OCI-LY7 (cell line): ENCODE results near the gene ZNF672. TPM values are rescaled to one million over a fixed set of nuclear protein-coding genes. Genes with fewer than 3 reads are reported as not detected.

Source experiments
- BruUV-seq: library from RNA; stranded (reverse); fragments of 400-500 nt; replicated peaks from 2 replicates; lab custom pipeline; 2021; lab: Mats Ljungman, UMichigan
- CTCF ChIA-PET: fragments of 300-600 bp; sonication (Branson Sonifier 250); formaldehyde crosslinking; loops from one replicate; lab custom pipeline; 2022; ENCODE audit warnings: antibody characterized with exemption; ENCODE audit not compliant: unreplicated experiment; lab: Charles Lee
- POLR2A ChIA-PET: fragments of 300-600 bp; sonication (Branson Sonifier 250); formaldehyde crosslinking; loops from one replicate; lab custom pipeline; 2022; ENCODE audit warnings: antibody characterized with exemption; lab: Charles Lee
- DNase-seq: peaks from one replicate; pipeline ENCODE4 v3.0.0-alpha.2; 2015; ENCODE audit warnings: low spot score
- H2AFZ ChIP-seq: fragments of 200-600 bp; sonication (generic), shearing (Covaris generic); 2 replicates; pipeline ENCODE4 v1.6.1; 2014; ENCODE audit warnings: mild to moderate bottlenecking, antibody characterized with exemption, low read length, moderate library complexity
- H3K27ac ChIP-seq: fragments of 200-600 bp; sonication (generic); 2 replicates; pipeline ENCODE4 v1.5.1; 2014; ENCODE audit warnings: mixed run types, low read depth, mild to moderate bottlenecking, moderate library complexity, low read length, inconsistent platforms; ENCODE audit not compliant: poor library complexity, severe bottlenecking
- H3K36me3 ChIP-seq: fragments of 200-600 bp; sonication (generic); 2 replicates; pipeline ENCODE4 v1.6.1; 2014; ENCODE audit warnings: mild to moderate bottlenecking, antibody characterized with exemption, low read length, moderate library complexity, mixed read lengths; ENCODE audit not compliant: insufficient read depth
- H3K4me1 ChIP-seq: fragments of 200-600 bp; sonication (generic); 2 replicates; pipeline ENCODE4 v1.5.1; 2014; ENCODE audit warnings: mild to moderate bottlenecking, low read length; ENCODE audit not compliant: insufficient read depth, poor library complexity, severe bottlenecking
- H3K4me2 ChIP-seq: fragments of 200-600 bp; sonication (generic); 2 replicates; pipeline ENCODE4 v1.6.1; 2014; ENCODE audit warnings: mild to moderate bottlenecking, low read length
- H3K4me3 ChIP-seq: fragments of 200-600 bp; sonication (generic); 2 replicates; pipeline ENCODE4 v1.5.1; 2014; ENCODE audit warnings: mild to moderate bottlenecking, low read depth, low read length; ENCODE audit not compliant: poor library complexity, severe bottlenecking
- H3K79me2 ChIP-seq: fragments of 200-600 bp; sonication (generic); 2 replicates; pipeline ENCODE4 v1.6.1; 2016; ENCODE audit warnings: low read depth, mild to moderate bottlenecking, low read length, moderate library complexity, mixed read lengths; ENCODE audit not compliant: insufficient read depth
- H3K9me2 ChIP-seq: fragments of 200-600 bp; sonication (generic); 2 replicates; pipeline ENCODE4 v1.6.1; 2016; ENCODE audit warnings: mild to moderate bottlenecking, low read length, mixed read lengths; ENCODE audit not compliant: insufficient read depth
- H3K9me3 ChIP-seq: fragments of 200-600 bp; sonication (generic); 2 replicates; pipeline ENCODE4 v1.6.1; 2014; ENCODE audit warnings: mild to moderate bottlenecking, mixed run types, low read length, mixed read lengths
- H4K20me1 ChIP-seq: fragments of 200-600 bp; sonication (generic); 2 replicates; pipeline ENCODE4 v1.6.1; 2014; ENCODE audit warnings: mild to moderate bottlenecking, antibody characterized with exemption, low read length, moderate library complexity, mixed read lengths; ENCODE audit not compliant: insufficient read depth
- EZH2phosphoT487 ChIP-seq: fragments of 200-600 bp; sonication (generic); IDR thresholded peaks from 2 replicates; pipeline ENCODE4 v1.6.1; 2018; ENCODE audit warnings: low read depth, borderline replicate concordance, mild to moderate bottlenecking, mixed run types, antibody characterized with exemption, low read length, moderate library complexity, mixed read lengths
- intact Hi-C: fragments of 100-400 bp; cut with micrococcal nuclease; formaldehyde crosslinking; loops from one replicate; pipeline ENCODE4 v1.10.0; 2022; ENCODE audit not compliant: unreplicated experiment
- total RNA-seq, 2 experiments: library from RNA; depleted of rRNA in 1 of 2; stranded (reverse); fragments of >200 nt in 1 of 2; shearing (Covaris generic) in 1 of 2; gene quantifications; 2 replicates each; pipeline ENCODE4 v1.2.3, GENCODE V29; 2014 to 2022
- TF ChIP-seq, protein P1 (sequence below): fragments of 200-600 bp; sonication (generic); conservative IDR thresholded peaks from 2 replicates; pipeline ENCODE4 v1.5.1; 2014; ENCODE audit warnings: mild to moderate bottlenecking, antibody characterized with exemption, low read length, moderate library complexity, mixed read lengths

Gene ZNF672
- total RNA-seq, 2 experiments from 2014 or later = 52.7 to 56.1 TPM

DNA sequence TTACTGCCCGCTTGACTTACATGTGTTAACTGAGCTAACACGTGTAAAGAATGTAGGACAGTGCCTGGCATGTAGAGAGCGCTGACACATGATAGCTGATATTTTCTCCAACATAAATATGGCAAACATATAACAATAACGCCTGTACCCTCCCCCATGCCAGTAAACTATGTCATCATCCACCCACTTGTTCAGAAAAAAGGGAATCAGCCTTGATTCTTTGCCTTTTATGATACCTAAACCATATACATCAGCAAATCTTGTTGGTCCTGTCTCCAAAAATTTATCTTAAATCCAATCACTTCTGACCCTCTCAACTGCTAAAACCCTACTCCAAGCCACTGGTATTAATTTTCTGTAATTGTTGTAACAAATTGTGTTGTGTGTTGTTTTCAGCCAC, 22.0 kb downstream of the ZNF672 start:
- H3K4me2 ChIP-seq = peak overlapping the region; percentile 77
- ChIA-PET POLR2A (interaction anchor here (0.6 to 4.2 kb wide), 10 partner anchors 11 to 1796 kb away, joined by 3 to 31 read pairs (median 8); partner anchors contain the start of genes PGBD2, SH3BP5L and ZNF672), CTCF (interaction anchor here (2.1 to 2.4 kb wide), 2 partner anchors 14 to 21 kb away, joined by 8 to 18 read pairs; no protein-coding TSS in a partner anchor)
- no peaks in the 10 kb centered on the region for H4K20me1 ChIP-seq
- H3K9me2 ChIP-seq = no peaks in the 10 kb centered on the region
- H3K4me3 ChIP-seq = peak overlapping the region; percentile 79
- intact Hi-C loops = no loop called here
- H3K36me3 ChIP-seq = peaks cover 16% of the 10 kb centered on the region
- H3K9me3 ChIP-seq = no peaks in the 10 kb centered on the region
- peaks cover 39% of the 10 kb centered on the region for H3K4me1 ChIP-seq
- TF ChIP-seq, protein P1, sequence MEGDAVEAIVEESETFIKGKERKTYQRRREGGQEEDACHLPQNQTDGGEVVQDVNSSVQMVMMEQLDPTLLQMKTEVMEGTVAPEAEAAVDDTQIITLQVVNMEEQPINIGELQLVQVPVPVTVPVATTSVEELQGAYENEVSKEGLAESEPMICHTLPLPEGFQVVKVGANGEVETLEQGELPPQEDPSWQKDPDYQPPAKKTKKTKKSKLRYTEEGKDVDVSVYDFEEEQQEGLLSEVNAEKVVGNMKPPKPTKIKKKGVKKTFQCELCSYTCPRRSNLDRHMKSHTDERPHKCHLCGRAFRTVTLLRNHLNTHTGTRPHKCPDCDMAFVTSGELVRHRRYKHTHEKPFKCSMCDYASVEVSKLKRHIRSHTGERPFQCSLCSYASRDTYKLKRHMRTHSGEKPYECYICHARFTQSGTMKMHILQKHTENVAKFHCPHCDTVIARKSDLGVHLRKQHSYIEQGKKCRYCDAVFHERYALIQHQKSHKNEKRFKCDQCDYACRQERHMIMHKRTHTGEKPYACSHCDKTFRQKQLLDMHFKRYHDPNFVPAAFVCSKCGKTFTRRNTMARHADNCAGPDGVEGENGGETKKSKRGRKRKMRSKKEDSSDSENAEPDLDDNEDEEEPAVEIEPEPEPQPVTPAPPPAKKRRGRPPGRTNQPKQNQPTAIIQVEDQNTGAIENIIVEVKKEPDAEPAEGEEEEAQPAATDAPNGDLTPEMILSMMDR = no peak
- no peak for TF ChIP-seq EZH2phosphoT487
- no peak overlapping the region; the same call in 1 of the 2 replicates for H2AFZ ChIP-seq
- H3K27ac ChIP-seq = no peak overlapping the region
- no TSS peak for BruUV-seq
- DNase-seq = no peak
- peaks cover 11% of the 10 kb centered on the region; the same call in 1 of the 2 replicates for H3K79me2 ChIP-seq

DNA sequence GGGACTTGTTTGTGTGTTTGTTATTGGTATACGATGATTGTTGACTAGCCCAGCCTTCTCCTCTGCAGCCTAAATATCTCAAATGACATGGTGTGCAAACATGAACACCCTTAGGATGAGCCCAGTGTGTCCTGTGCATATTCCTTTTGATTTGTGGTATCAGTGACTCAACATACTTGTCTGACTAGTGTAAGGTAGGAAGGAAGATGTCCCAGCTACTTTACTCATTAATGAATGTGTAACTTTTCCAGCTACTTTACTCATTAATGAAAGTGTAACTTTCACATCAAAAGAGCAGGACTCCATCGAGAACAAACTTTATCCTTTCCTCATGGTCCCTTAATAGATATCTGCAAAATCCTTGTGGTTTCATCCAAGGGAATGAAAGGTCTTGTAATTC, 23.6 kb downstream of the ZNF672 start:
- H3K9me3 ChIP-seq = no peaks in the 10 kb centered on the region
- H3K4me3 ChIP-seq = no peak overlapping the region
- no peak for TF ChIP-seq EZH2phosphoT487
- TF ChIP-seq, protein P1 = no peak
- H2AFZ ChIP-seq = no peak overlapping the region
- CTCF ChIA-PET = no interaction called here
- no peaks in the 10 kb centered on the region for H3K36me3 ChIP-seq
- intact Hi-C loops = no loop called here
- H3K9me2 ChIP-seq = no peaks in the 10 kb centered on the region
- POLR2A ChIA-PET = interaction anchor here (0.6 to 4.2 kb wide), 7 partner anchors 11 to 36 kb away, joined by 3 to 31 read pairs (median 8); partner anchors contain the start of genes SH3BP5L and ZNF672
- no peak for DNase-seq
- H3K4me1 ChIP-seq = peaks cover 34% of the 10 kb centered on the region
- no peak overlapping the region for H3K27ac ChIP-seq
- no peaks in the 10 kb centered on the region for H4K20me1 ChIP-seq
- H3K4me2 ChIP-seq = no peak overlapping the region
- H3K79me2 ChIP-seq = peaks cover 11% of the 10 kb centered on the region; the same call in 1 of the 2 replicates
- BruUV-seq = no TSS peak

DNA sequence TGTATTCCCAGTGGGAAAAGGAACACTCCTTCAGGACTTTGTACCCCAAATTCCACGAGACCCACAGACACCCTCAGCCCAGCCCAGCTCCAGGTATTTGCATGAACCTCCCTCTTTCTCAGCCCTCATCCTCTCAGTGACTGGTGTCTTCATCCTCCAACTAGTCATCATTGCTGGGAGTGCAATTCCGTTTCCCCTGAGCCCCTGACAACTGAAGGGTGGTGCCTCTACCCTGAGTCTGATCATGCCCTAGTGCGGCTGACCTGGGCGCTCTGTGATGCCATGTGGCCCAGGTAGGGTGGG, 24.6 kb downstream of the ZNF672 start:
- intact Hi-C loops = no loop called here
- H3K27ac ChIP-seq = no peak overlapping the region
- ChIA-PET POLR2A (interaction anchor here (1.3 to 2.4 kb wide), 4 partner anchors 10 to 41 kb away, joined by 3 to 18 read pairs (median 9); partner anchors contain the start of gene ZNF672), CTCF (interaction anchor here (0.6 kb wide), 1 partner anchor 20 kb away, joined by 3 read pairs; no protein-coding TSS in a partner anchor)
- no peaks in the 10 kb centered on the region for H3K9me3 ChIP-seq
- no peaks in the 10 kb centered on the region for H4K20me1 ChIP-seq
- no peaks in the 10 kb centered on the region for H3K36me3 ChIP-seq
- H3K4me3 ChIP-seq = peak overlapping the region; percentile 63
- H3K4me1 ChIP-seq = peaks cover 24% of the 10 kb centered on the region
- H3K4me2 ChIP-seq = peak overlapping the region; percentile 64
- peak overlapping the region; percentile 50 for H2AFZ ChIP-seq
- H3K79me2 ChIP-seq = peaks cover 3% of the 10 kb centered on the region; the same call in 1 of the 2 replicates
- no peaks in the 10 kb centered on the region for H3K9me2 ChIP-seq
- TF ChIP-seq EZH2phosphoT487 = no peak
- TF ChIP-seq, protein P1 = no peak
- BruUV-seq = no TSS peak
- peak; percentile 22 for DNase-seq
